ENCODE measurements around the gene TNIP3.

- TF ChIP-seq CTCF (IDR thresholded peaks at IDR 0.05) (no peak), POLR2A (IDR thresholded peaks at IDR 0.05) (no peak)
Observed at GRCh38 chr4:121148000-121148399, 16.1 kb downstream of the TNIP3 start.
